Osteocyte (in vitro differentiated cells): ENCODE results near the gene AKTIP. TPM values are rescaled to one million over a fixed set of nuclear protein-coding genes. Genes with fewer than 3 reads are reported as not detected.

Experiments used
- DNase-seq: peaks from one replicate; pipeline ENCODE4 v3.0.0; 2021; ENCODE audit warnings: mixed read lengths; ENCODE audit not compliant: unreplicated experiment; ENCODE audit errors: extremely low spot score
- H3K27ac Mint-ChIP-seq: one replicate; pipeline ENCODE4 v1.8.0; 2021; ENCODE audit warnings: mild to moderate bottlenecking, mixed read lengths; ENCODE audit not compliant: unreplicated experiment
- H3K27me3 Mint-ChIP-seq: one replicate; pipeline ENCODE4 v1.8.0; 2021; ENCODE audit warnings: mixed read lengths; ENCODE audit not compliant: unreplicated experiment
- H3K36me3 Mint-ChIP-seq: one replicate; pipeline ENCODE4 v1.8.0; 2021; ENCODE audit warnings: mixed read lengths; ENCODE audit not compliant: unreplicated experiment
- H3K4me1 Mint-ChIP-seq: one replicate; pipeline ENCODE4 v1.8.0; 2021; ENCODE audit warnings: mixed read lengths; ENCODE audit not compliant: unreplicated experiment
- H3K4me3 Mint-ChIP-seq: one replicate; pipeline ENCODE4 v1.8.0; 2021; ENCODE audit warnings: mild to moderate bottlenecking, moderate library complexity, mixed read lengths; ENCODE audit not compliant: unreplicated experiment
- H3K9me3 Mint-ChIP-seq: one replicate; pipeline ENCODE4 v1.8.0; 2021; ENCODE audit warnings: mixed read lengths; ENCODE audit not compliant: unreplicated experiment
- long read RNA-seq: library from polyadenylated mRNA; unstranded; transcript quantifications from one replicate; pipeline ENCODE4 v2.0.0, GENCODE V29; 2021
- total RNA-seq: library from RNA; stranded (reverse); gene quantifications from 2 replicates; pipeline ENCODE4 v1.2.1, GENCODE V29; 2021
- TF ChIP-seq, protein P1 (sequence below): fragments of 200-600 bp; sonication (generic); IDR thresholded peaks from 2 replicates; pipeline ENCODE4 v1.5.0; 2021; ENCODE audit warnings: antibody characterized with exemption, mild to moderate bottlenecking, moderate library complexity

Gene AKTIP
- 27.3 and 29.2 TPM in 2 replicates for total RNA-seq
- long read RNA-seq, transcript AKTIP-202 (10 exons, 2,426 nt): major isoform, 61 of 183 reads
- long read RNA-seq, partial matches to known transcripts: 6 of 183 reads
- long read RNA-seq, other reads (novel, unspliced or antisense): 112 of 183 reads

DNA sequence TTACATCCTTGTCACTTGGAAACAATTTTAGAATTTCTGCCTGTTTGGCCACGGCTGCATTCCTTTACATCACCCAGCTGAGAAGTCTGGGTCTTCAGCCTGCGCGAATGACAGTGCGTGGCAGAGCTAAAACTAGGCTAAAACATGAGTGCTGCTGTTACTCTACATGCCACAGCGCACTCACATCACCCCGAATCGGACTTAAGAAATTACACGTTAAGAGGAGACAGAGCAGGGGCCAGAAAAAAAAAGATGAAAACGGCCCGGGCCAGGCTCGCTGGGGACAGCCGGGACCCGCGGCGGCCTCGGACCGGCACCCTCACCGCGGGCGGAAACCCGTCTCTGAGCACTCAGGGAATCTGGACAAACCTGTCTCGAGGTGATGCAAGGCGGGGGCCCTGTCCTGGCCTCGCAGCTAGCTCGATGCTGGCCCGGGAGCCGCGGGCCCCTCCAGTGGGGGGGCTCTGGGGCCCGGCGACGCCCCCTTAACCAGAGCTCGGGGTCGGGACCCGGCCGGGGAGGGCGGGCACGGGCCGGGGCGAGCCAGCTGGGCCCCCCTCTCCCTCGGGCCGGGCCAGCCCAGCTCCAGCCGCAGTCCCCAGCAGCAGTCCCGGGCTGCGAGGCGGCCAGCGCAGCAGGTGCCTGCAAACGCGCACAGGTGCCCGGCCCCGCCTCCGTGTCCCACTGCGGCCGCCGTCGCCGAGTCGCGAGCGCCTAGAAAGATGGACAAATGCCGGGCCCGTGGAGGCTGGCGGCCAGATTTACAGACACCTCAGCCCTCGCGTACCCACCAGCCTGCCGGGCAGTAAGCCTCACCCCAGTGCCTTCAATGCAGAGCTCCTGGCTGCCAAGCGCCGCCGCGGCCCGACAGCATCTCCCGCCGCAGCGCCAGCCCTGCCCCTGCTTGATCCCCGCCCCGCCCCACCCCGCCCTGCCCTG lies at the start of gene AKTIP:
TSS of gene AKTIP (minus strand) at position 879 of the 939 bp plus-strand sequence. CDS start 2,950 bp downstream, outside the sequence.
- Mint-ChIP-seq H3K4me1 (peaks cover 28% of the 10 kb centered on the region), H3K4me3 (peak within 1 kb of the TSS; percentile 95), H3K9me3 (no peaks in the 10 kb centered on the region), H3K27ac (peak within 1 kb of the TSS; percentile 94), H3K27me3 (no peaks in the 10 kb centered on the region), H3K36me3 (peaks cover 15% of the 10 kb centered on the region)
- TF ChIP-seq, protein P1, sequence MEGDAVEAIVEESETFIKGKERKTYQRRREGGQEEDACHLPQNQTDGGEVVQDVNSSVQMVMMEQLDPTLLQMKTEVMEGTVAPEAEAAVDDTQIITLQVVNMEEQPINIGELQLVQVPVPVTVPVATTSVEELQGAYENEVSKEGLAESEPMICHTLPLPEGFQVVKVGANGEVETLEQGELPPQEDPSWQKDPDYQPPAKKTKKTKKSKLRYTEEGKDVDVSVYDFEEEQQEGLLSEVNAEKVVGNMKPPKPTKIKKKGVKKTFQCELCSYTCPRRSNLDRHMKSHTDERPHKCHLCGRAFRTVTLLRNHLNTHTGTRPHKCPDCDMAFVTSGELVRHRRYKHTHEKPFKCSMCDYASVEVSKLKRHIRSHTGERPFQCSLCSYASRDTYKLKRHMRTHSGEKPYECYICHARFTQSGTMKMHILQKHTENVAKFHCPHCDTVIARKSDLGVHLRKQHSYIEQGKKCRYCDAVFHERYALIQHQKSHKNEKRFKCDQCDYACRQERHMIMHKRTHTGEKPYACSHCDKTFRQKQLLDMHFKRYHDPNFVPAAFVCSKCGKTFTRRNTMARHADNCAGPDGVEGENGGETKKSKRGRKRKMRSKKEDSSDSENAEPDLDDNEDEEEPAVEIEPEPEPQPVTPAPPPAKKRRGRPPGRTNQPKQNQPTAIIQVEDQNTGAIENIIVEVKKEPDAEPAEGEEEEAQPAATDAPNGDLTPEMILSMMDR: no peak
- no peak for DNase-seq

DNA sequence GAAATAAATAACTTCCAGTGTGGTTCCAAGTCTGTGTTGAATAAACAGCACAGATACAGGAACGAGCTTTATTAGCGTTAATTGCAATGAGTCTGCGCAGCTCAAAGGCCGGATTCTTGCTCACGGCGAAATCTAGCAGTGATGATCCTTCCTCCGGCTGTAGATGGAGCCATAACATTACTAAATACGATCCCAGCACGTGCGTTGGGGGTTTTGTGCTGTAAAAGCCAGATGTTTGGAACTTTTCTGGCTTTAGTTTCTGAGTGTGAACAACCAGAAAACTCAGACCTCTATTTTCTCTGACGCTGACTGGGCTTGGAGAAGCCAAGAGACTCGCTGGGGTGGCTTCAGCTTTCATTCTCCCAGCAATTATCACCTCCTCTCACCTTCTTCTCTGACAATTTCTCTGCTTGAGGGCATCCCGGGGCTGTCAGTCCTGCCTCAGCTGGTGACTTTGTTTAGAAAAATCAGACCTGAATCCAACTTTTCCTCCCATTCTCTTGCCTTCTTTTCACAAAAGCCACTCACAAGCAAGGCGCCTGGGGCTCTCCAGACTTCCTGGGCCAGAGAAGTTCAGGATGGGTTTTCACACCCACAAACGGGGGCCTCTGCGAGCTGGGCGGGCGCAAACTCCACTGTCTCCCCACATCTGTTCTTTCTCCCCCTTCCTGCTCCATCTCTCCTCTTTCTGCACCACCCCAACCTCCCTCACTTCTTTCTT lies 47.1 kb upstream of the AKTIP start:
- DNase-seq: no peak
- H3K4me3 Mint-ChIP-seq: no peak overlapping the region
- H3K27me3 Mint-ChIP-seq: peaks cover 55% of the 10 kb centered on the region
- peak overlapping the region; percentile 62 for H3K27ac Mint-ChIP-seq
- peaks cover 9% of the 10 kb centered on the region for H3K4me1 Mint-ChIP-seq
- TF ChIP-seq, protein P1: peak; percentile 85
- no peaks in the 10 kb centered on the region for H3K9me3 Mint-ChIP-seq
- H3K36me3 Mint-ChIP-seq: no peaks in the 10 kb centered on the region

DNA sequence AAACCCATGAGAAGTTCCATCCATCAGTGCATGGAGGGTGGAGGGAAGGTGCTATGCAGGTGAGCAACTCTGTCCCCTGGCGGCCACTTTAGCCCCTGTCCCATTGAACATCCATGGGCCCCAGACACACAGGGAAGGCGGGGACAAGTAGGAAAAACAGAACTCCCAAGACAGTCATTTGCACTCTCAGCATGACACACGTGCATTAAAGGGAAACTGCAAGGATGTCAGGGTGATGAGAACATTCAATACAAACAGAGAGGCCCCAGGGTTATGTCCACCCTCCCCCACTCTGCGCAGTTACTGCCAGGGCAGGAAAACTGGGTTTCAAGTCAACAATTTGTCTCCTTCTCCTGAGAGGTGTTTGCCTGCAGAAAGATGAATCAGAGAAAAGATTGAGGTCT lies 44.0 kb upstream of the AKTIP start:
- H3K36me3 Mint-ChIP-seq: no peaks in the 10 kb centered on the region
- TF ChIP-seq, protein P1: no peak
- peaks cover 9% of the 10 kb centered on the region for H3K4me1 Mint-ChIP-seq
- peaks cover 58% of the 10 kb centered on the region for H3K27me3 Mint-ChIP-seq
- no peaks in the 10 kb centered on the region for H3K9me3 Mint-ChIP-seq
- no peak overlapping the region for H3K27ac Mint-ChIP-seq
- DNase-seq: no peak
- no peak overlapping the region for H3K4me3 Mint-ChIP-seq

DNA sequence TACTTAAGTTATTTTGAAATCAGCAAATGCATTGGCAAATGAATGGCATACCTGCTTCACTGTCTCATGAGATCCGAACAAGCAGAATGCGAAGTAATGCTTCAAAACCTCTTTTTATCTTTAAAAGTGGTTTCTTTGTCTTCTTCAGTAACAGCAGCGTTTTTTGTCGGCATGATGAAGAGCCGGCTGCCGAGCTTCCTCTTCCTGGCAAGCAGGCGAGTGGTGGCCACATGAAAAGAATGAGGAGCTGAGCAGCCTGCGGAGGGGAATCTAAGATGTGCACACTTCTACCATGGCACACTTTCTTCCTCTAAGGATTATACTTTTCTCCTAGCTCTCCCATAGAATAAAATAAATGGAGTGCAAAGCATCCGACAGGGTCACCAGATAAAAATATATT lies 42.4 kb upstream of the AKTIP start:
- no peak for DNase-seq
- TF ChIP-seq, protein P1: no peak
- Mint-ChIP-seq H3K9me3 (no peaks in the 10 kb centered on the region), H3K4me3 (no peak overlapping the region), H3K27me3 (peaks cover 51% of the 10 kb centered on the region), H3K36me3 (no peaks in the 10 kb centered on the region), H3K27ac (no peak overlapping the region), H3K4me1 (peaks cover 4% of the 10 kb centered on the region)

DNA sequence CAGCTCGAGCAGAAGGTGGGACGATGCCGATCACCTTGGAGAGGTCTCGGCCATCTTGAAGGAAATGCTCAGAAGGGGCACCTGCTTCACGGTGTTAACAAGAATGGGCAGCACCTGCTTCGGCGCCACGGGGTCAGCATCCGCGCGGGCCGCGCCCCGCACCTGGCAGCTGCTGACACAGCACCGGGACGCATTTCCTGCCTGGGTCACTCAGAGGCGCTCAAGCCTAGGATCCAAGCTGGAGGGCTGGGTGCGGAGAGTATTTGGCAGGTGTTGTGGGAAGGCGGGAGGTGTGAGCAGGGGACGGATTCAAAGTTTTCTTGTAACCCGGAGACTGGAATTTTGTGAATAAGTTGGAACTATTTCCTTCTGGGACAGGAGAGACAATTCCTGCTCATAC lies 39.3 kb upstream of the AKTIP start:
- Mint-ChIP-seq H3K27me3 (peaks cover 38% of the 10 kb centered on the region), H3K27ac (no peak overlapping the region), H3K9me3 (no peaks in the 10 kb centered on the region), H3K36me3 (no peaks in the 10 kb centered on the region), H3K4me1 (no peaks in the 10 kb centered on the region), H3K4me3 (no peak overlapping the region)
- TF ChIP-seq, protein P1: no peak
- no peak for DNase-seq
